Heart right ventricle (tissue), 16 donors: ENCODE results near the gene SUPT4H1. TPM values are rescaled to one million over a fixed set of nuclear protein-coding genes. Genes with fewer than 3 reads are reported as not detected.

Experiments
- ATAC-seq, 8 donors: fragments of 200-7000 bp; cut with Tn5 transposase; one replicate each; pipeline ENCODE4 v1.9.1; 2020; ENCODE audit warnings: mild to moderate bottlenecking in 8 of 8, moderate library complexity in 8 of 8, moderate number of reproducible peaks in 1 of 8
- DNase-seq, 2 donors: peaks; one replicate each; pipeline ENCODE4 v3.0.0-alpha.2; 2020
- H3K27ac ChIP-seq, 10 donors: fragments of 200-600 bp; sonication (generic) in 2 of 10; one replicate each; pipeline versions ENCODE4 v1.5.0 to v1.8.0; 2020 to 2022; ENCODE audit warnings: mild to moderate bottlenecking in 3 of 10
- H3K27me3 ChIP-seq, 7 donors: fragments of 200-600 bp; one replicate each; pipeline ENCODE4 v1.8.0; 2021 to 2022; ENCODE audit warnings: mild to moderate bottlenecking in 2 of 7
- H3K36me3 ChIP-seq, 9 donors: fragments of 200-600 bp; sonication (generic) in 1 of 9; one replicate each; pipeline versions ENCODE4 v1.5.0 to v1.8.0; 2020 to 2022; ENCODE audit warnings: mild to moderate bottlenecking in 2 of 9
- H3K4me1 ChIP-seq, 9 donors: fragments of 200-600 bp; sonication (generic) in 1 of 9; one replicate each; pipeline versions ENCODE4 v1.5.0 to v1.8.0; 2020 to 2022; ENCODE audit warnings: mild to moderate bottlenecking in 4 of 9
- H3K4me3 ChIP-seq, 10 donors: fragments of 200-600 bp; sonication (generic) in 2 of 10; one replicate each; pipeline versions ENCODE4 v1.5.0 to v1.8.0; 2020 to 2022; ENCODE audit warnings: mild to moderate bottlenecking in 7 of 10, moderate library complexity in 2 of 10
- H3K9me3 ChIP-seq, 11 donors: fragments of 200-600 bp in 10 of 11; sonication (generic) in 2 of 11; one replicate each; pipeline versions ENCODE4 v1.5.0 to v1.8.0; 2013 to 2022; ENCODE audit warnings: mild to moderate bottlenecking in 2 of 11, control low read depth in 1 of 11, moderate library complexity in 1 of 11
- CTCF ChIP-seq, 9 donors: fragments of 200-600 bp; sonication (generic) in 2 of 9; IDR thresholded peaks; one replicate each; pipeline versions ENCODE4 v1.5.0 to v1.8.0; 2021 to 2022; ENCODE audit warnings: antibody characterized with exemption in 9 of 9, mild to moderate bottlenecking in 5 of 9, moderate library complexity in 1 of 9
- WGBS, 2 donors: extraction: QIAGEN DNeasy Blood & Tissue Kit; methylation state at CpG; one replicate each; pipeline ENCODE4 v1.1.7; 2013; ENCODE audit warnings: inconsistent platforms in 1 of 2; 5-methylcytosine and 5-hydroxymethylcytosine counted together
- intact Hi-C, 10 donors: fragments of 100-400 bp; cut with DNase I; formaldehyde crosslinking; loops; one replicate each; pipeline versions ENCODE4 v1.11.1 to v1.14.2; 2022
- polyA plus RNA-seq, 2 donors: library from polyadenylated mRNA; stranded (reverse); fragments of 200-250 nt; gene quantifications; one replicate each; pipeline ENCODE4 v1.2.3, GENCODE V29; 2013
- total RNA-seq, 10 donors: library from RNA; stranded (reverse); fragmentation: NEBNext Ultra II Directional in 3 of 10; extraction: Animal tissue kit (Norgen Biotek cat#: 25700) in 3 of 10; gene quantifications; one replicate each; pipeline versions ENCODE4 v1.2.1 to v1.2.4, GENCODE V29; 2021 to 2023
- donor health status: Arrhythmogenic right ventricular cardiomyopathy.
- donor health status: ischemic (EF 13 %, LVEDD 7.1; RV severe dilation, severe dysfunction).
- donor health status: healthy with polysubstance abuse.
- donor health status: DM: no; HTN: yes; CAD: no.
- donor health status: DM: no; HTN: no; CAD: no.
- donor health status: ischemic (EF 25% LVEDD 6.9; RV normal size, moderate dysfunction).
- donor health status: ischemic (EF 25% LVEDD 5.7; RV mildly dilated, moderate dysfunction).
- donor health status: healthy.
- donor health status: DM: yes; HTN: yes; CAD: no.
- donor health status: Ischemic cardiomyopathy.
- donor health status: ischemic (EF 35%, LVEDD 5.7; RV mildly dilated, moderate dysfunction).
- donor health status: nonischemic (EF 11% LVEDD 7.7; RV severe dilation, severe dysfunction).
- donor health status: DM: yes; HTN: yes; CAD: no.
- donor health status: PGD.
- donor health status: ischemic (EF 29% LVEDD 5.4; RV normal size, mild dysfunction).
- donor health status: nonischemic (EF 23%, LVEDD 6.1; RV moderate dilation, normal function).

The SUPT4H1 gene
- total and polyA plus RNA-seq, 12 donors, result 38.0 to 95.0 (median 59.8) TPM

GRCh38 chr17:58382872-58383242 is 30.9 kb upstream of the SUPT4H1 start:
- ATAC-seq, result no peak
- 85 to 88% methylated on average over 1 of the region's 1 CpG for WGBS, 2 donors
- no peak overlapping the region for H3K4me3 ChIP-seq
- H3K4me1 ChIP-seq, result peaks cover 0 to 14% (median 0%) of the 10 kb centered on the region in 9 donors
- intact Hi-C loops, result no loop called here
- H3K9me3 ChIP-seq, result no peaks in the 10 kb centered on the region
- no peak overlapping the region for H3K27ac ChIP-seq
- H3K36me3 ChIP-seq, result no peaks in the 10 kb centered on the region
- DNase-seq, result no peak
- TF ChIP-seq CTCF (IDR thresholded peaks at IDR 0.05), result no peak
- peaks cover 0 to 24% (median 0%) of the 10 kb centered on the region in 7 donors for H3K27me3 ChIP-seq

- Histone ChIP-seq H3K4me3 (no peak overlapping the region), H3K9me3 (no peaks in the 10 kb centered on the region), H3K36me3 (no peaks in the 10 kb centered on the region), H3K27me3 (peaks cover 0 to 18% (median 0%) of the 10 kb centered on the region in 7 donors), H3K27ac (peak overlapping the region in 1 of 10 donors; percentile 36), H3K4me1 (peaks cover 0 to 14% (median 0%) of the 10 kb centered on the region in 9 donors)
- DNase-seq, result no peak
- TF ChIP-seq CTCF (IDR thresholded peaks at IDR 0.05), result no peak
- intact Hi-C loops, result no loop called here
- no peak for ATAC-seq
- 64% methylated on average over 4 of the region's 4 CpGs for WGBS, 2 donors
These were observed 30.3 kb upstream of the SUPT4H1 start for GRCh38 chr17:58382108-58382871.

GRCh38 chr17:58381124-58382035 is 29.4 kb upstream of the SUPT4H1 start:
- Histone ChIP-seq H3K36me3 (no peaks in the 10 kb centered on the region), H3K27ac (no peak overlapping the region), H3K27me3 (peaks cover 0 to 14% (median 0%) of the 10 kb centered on the region in 7 donors), H3K4me3 (no peak overlapping the region), H3K4me1 (peaks cover 0 to 16% (median 0%) of the 10 kb centered on the region in 9 donors), H3K9me3 (no peaks in the 10 kb centered on the region)
- WGBS, 2 donors, result 44 to 46% methylated on average over 3 of the region's 3 CpGs
- intact Hi-C loops, result no loop called here
- no peak for TF ChIP-seq CTCF (IDR thresholded peaks at IDR 0.05)
- DNase-seq (no peak), ATAC-seq (no peak)
